ENCODE data around the gene MTA2.
"Not testable (repeated sequence)": the region's sequence is repeated elsewhere in the genome, so short reads cannot be mapped to it uniquely, and the experiment has no call there.

MTA2 gene

DNA sequence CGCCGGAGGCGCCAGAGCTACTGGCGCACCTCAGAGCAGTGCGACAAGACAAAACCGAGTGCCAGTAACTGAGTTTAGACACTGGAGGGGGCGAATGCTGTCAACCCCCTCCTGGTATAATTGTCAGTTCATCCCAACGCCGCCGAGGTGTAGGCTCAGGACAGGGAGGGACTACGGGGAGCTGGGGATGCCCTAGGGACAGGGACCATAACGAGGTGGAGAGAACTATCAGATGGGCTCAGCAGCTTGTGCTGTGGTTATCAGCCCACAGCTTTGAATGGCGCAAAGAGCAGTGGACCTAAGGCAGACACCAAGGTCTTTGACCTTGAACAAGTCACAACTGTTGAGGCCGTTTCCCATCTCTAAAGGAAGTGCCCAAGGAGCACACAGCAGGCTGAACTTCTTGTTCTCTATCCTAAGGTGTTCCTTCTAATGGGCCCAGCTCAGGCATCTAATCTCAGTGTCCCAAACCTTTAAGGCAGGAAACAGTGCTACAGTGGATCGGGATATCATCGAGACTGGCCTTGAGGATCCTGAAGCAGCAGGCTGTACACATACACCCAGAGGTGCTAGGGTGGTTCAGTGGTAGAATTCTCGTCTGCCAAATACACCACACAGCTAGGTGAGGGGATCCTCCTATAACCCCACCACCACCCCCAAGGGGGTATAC, 9.4 kb downstream of the MTA2 start:
- DNase-seq (ENCODE audit: low read depth): no peak

DNA sequence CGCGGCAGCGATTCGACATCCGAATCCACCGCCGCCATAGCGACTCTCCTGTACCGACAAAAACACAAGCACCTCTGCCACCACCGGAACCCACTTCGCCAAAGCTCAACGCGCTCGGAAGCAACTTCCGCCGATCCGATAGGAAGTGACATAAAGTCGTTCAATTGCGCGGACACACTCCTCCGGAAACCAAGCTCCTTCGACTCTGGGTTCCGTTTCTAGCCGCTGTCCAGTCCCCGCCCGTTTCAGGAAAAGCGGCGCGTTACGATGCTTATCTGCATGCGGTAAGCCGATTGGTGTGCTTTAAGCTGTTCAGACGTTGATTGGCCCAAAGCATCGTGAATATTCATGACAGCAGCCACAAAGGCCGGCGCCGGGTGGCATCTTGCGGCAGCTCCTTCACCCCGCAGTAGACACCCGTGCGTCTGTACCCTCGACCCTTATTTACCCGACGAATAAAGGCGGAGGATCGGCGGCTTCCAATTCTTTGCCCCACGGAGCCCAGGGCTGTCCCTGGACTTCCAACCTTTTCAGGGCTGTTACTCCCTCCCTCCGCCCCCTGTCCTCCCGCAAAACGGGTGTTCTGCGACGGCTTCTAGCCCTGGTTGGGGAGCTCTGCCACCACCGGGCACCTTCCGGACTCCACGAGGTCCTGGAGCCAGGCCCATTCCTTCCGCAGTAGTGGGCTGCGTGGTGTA, 10.1 kb downstream of the MTA2 start, which contains the start of gene TUT1:
Gene TUT1 (minus strand): TSS at position 76 of the 698 bp plus-strand sequence. CDS start 38 bp downstream, at position 38.
- peak; percentile 90 for DNase-seq (ENCODE audit: low read depth)

- DNase-seq (ENCODE audit: low read depth): no peak
Observed at GRCh38 chr11:62588966-62589637, 12.6 kb downstream of the MTA2 start.

- not testable (repeated sequence) for DNase-seq (ENCODE audit: low read depth)
Observed at GRCh38 chr11:62585356-62585755, 16.3 kb downstream of the MTA2 start.

DNA sequence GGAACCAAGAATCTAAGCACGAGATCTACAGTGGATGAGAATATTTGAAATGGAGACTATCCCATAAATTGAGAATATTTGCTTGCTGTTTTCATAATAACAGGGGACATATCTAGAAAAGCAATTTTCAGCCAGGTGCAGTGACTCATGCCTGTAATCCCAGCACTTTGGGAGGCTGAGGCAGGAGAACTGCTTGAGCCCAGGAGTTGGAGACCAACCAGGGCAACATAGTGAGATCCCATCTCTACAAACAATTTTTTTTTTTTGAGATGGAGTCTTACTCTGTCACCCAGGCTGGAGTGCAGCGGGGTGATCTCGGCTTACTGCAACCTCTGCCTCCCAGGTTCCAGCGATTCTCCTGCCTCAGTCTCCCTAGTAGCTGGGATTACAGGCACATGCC, 19.9 kb downstream of the MTA2 start:
- not testable (repeated sequence) for DNase-seq (ENCODE audit: low read depth)

GRCh38 chr11:62580959-62581715, 20.5 kb downstream of the MTA2 start:
- no peak for DNase-seq (ENCODE audit: low read depth)

GRCh38 chr11:62579252-62579651, 22.4 kb downstream of the MTA2 start:
- no peak for DNase-seq (ENCODE audit: low read depth)

DNA sequence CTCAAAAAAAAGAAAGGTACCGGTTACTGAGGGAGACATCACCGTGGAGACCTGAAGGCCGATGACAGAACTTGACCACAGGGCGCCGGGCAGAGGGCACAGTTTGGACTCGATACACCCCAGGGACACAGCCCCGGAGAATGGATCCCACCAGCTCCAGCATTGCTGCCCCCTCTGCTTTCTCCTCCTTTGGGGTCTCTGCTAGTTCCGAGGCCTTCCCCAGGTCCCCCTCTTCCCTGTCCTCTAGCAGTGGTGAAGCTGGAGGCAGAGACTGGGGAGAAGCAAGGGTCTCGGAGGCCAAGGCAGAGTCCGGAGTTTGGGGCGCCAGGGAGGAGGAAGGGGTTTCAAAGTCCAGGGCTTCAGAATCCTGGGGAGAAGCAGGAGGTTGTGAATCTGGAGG, 23.1 kb downstream of the MTA2 start:
- no peak for DNase-seq (ENCODE audit: low read depth)

GRCh38 chr11:62577046-62577714, 24.5 kb downstream of the MTA2 start:
- no peak for DNase-seq (ENCODE audit: low read depth)

DNA sequence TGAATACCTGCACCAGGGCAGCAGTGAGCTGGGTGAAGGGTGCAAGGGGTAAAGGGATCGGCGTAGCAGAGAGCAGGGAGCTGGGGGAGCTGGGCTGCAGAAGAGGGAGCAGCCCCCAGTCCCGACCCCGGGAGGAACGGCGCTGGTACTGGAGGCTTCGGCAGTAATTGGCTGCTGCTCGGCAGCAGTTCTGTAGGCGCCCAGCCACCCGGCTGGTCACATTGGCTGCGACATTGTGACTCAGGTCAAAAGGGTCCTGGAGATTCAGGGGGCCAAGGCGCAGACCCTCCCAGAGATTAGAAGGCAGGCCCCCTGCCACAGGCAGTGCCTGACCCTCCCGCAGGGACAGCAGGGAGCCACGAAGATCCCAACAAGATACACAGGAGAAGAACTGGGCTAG, 25.8 kb downstream of the MTA2 start:
- no peak for DNase-seq (ENCODE audit: low read depth)

DNA sequence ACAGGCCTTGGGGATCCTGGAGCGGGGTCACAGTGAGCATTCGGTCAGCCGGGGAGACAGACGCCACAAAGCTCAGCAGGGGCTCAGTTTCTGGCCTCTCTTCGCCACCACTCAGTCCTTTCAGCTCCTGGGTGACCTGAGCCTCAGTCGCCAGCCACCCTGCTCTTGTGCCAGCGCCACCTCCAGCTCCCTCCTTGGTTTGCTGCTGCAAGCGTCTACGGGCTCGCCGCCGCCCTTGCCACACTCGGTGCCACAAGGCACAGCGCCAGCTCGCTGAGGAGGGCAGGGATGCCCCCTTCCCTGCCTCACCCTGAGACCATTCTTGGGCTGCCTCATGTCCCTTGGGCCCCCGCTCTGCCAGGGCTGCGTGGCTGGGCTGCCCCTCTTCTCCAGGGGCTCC, 26.5 kb downstream of the MTA2 start:
- DNase-seq (ENCODE audit: low read depth): no peak

DNA sequence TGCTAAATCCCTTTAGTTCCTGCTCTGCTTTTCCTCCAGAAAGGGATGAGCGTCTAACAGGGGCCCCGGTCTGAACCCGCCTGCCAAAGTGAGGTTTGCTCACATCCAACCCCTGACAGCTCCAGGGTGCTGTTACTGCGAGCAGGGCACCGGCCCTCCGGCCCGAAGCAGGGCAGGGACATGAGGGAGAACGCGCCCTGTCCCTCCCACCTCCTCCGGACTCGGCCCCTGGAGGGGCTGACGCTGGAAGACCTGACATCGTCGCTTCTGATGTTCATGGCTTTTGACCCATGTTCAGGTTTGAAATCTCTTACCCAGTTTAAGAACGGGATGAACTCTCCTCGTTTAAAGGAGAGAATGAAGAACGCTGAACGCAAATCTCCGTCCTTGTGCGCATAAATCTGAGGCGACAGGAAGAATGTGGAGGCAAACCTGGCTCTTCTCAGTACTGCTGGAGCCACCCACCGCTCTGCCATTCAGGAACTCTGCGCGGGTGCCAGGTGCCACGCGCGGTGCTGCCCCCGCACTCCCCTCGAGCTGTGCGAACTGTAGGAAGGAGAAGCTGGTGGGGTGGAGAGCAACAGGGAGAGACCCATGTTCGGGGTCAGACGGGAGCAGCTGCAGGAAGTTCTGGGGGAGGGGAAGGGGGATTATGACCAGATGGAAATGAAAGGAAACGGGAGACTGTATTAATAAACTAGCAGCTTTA, 27.1 kb downstream of the MTA2 start:
- no peak for DNase-seq (ENCODE audit: low read depth)

DNA sequence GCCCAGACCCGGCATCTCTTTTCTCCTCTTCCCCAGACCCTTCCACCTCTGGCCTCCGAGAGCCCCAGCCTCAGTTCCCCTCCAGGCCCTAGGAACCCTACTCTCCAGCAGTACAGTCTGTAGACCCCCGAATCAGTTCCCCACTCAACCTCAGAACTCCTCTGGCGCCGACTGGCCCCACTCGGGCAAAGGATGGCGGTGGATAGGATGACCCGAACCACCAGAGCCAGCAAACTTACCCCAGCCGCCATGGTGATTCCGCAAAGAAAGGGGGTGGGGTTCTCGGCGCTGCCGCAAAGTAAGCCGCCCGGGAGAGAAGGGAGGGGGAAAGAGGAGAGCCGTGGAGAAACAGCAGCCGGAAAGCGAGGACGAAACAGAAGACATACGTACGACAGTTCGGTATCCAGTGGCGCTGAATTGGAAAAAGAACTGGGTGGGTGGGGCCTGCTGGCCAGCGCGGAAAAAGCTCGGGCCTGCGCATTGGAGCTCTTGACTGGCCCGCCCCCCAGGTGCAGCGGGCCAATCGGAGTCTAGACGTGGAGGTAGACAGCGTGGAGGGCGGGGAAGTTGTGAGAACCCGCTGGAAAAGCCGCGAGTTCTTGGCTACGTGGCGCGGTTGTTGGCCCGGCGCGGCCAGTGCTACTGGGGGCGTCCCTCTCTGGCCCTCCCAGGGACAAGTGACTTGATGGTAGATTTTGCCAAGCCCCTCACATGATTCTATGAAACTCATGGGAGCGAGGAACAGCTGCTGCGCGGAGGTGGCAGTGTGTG, 27.9 kb downstream of the MTA2 start, which contains the start of gene EEF1G:
Gene EEF1G (minus strand): TSS at position 300 of the 771 bp plus-strand sequence. CDS start 49 bp downstream, at position 251.
- DNase-seq (ENCODE audit: low read depth): peak; percentile 92

- DNase-seq (ENCODE audit: low read depth): no peak
Observed at GRCh38 chr11:62573006-62573591, 28.6 kb downstream of the MTA2 start.

- DNase-seq (ENCODE audit: low read depth): no peak
Observed at GRCh38 chr11:62572431-62572830, 29.2 kb downstream of the MTA2 start.

DNA sequence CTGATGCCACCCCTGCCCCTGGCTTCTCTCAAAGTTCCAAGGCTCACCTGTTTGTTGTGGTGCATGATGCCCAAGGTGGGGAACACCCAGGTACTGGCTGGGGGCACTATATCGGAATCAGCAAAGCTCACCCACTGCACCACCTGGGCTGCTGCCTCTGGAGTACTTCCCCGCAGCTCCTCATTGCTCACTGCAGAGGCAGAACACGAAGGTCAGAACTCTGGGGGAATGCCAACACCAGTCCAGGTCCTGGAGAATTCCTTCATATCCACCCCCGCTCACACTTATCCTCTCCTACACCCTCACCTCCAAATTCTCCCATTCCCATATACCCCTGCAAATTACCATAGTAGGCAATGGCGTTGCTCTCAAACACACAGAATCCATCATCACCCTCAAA, 30.2 kb downstream of the MTA2 start:
- not testable (repeated sequence) for DNase-seq (ENCODE audit: low read depth)

DNA sequence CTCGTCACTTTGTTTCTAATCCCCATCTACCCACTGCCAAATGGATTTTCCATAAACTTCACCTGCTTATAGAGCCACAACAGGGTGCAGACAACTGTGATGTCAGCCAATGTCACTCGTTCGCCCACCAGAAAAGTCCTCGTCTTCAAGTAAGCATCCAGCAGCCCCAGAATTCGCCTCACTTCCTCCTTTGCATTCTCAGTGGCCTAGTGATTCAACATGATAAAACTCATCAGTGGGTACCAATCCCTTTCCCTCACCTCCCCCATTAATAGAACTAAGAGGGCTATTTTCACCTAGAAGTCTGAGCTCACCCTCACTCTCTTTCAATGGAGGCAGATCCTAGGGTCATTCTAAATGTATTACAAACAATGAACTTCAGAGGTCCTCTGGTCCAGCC, 30.8 kb downstream of the MTA2 start:
- not testable (repeated sequence) for DNase-seq (ENCODE audit: low read depth)

DNA sequence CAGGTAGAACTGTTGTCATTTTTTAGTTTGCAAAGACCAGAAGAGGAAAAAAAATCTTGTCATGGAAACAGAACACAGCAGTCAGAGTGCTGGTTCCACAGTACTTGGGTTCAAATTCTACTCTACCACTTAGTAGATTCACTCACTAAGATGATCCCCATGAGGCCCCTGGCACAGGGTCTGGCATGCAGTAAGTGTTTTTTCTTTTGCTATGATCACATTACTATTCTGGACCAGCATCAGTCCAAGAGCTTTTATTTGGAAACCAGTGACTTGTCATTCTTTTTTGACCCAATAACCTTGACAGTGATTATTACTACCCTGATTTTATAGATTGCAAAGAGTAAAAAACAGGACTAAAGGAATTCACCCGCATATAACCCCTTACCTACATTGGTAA, 32.1 kb downstream of the MTA2 start:
- no peak for DNase-seq (ENCODE audit: low read depth)

- no peak for DNase-seq (ENCODE audit: low read depth)
Observed at GRCh38 chr11:62567018-62567633, 34.5 kb downstream of the MTA2 start.

All from stimulated activated CD8-positive, alpha-beta memory T cell treated with anti-CD3 and anti-CD28 coated beads, Interleukin-15, amount 100 ng/mL, for 1 hour (primary cell).